Dendritic cell treated with granulocyte-macrophage colony-stimulating factor and Interleukin-4, amounts not matched to agents 40 ng/mL and 50 ng/mL, for 4 days (primary cell): ENCODE measurements around the gene LIPM.
"Not testable (repeated sequence)": the region's sequence is repeated elsewhere in the genome, so short reads cannot be mapped to it uniquely, and the experiment has no call there.

Source experiments
- H3K27ac Mint-ChIP-seq: one replicate; pipeline ENCODE4 v1.8.0; 2022; ENCODE audit warnings: mild to moderate bottlenecking, mixed read lengths
- H3K27me3 Mint-ChIP-seq: one replicate; pipeline ENCODE4 v1.8.0; 2022; ENCODE audit warnings: mild to moderate bottlenecking, mixed read lengths
- H3K36me3 Mint-ChIP-seq: one replicate; pipeline ENCODE4 v1.8.0; 2022; ENCODE audit warnings: low read depth, mixed read lengths
- H3K4me1 Mint-ChIP-seq: one replicate; pipeline ENCODE4 v1.8.0; 2022; ENCODE audit warnings: low read depth, mixed read lengths
- H3K4me3 Mint-ChIP-seq: one replicate; pipeline ENCODE4 v1.8.0; 2022; ENCODE audit warnings: mild to moderate bottlenecking, moderate library complexity, mixed read lengths
- H3K9me3 Mint-ChIP-seq: one replicate; pipeline ENCODE4 v1.8.0; 2022; ENCODE audit warnings: mixed read lengths
- intact Hi-C: fragments of 100-400 bp; cut with micrococcal nuclease; formaldehyde crosslinking; loops from one replicate; pipeline ENCODE4 v1.15.0; 2022

LIPM gene

GRCh38 chr10:88813200-88813599 is 10.7 kb downstream of the LIPM start:
- Mint-ChIP-seq H3K9me3 (no peaks in the 10 kb centered on the region), H3K27ac (no peak overlapping the region), H3K27me3 (peaks cover 5% of the 10 kb centered on the region), H3K36me3 (no peaks in the 10 kb centered on the region), H3K4me1 (peaks cover 5% of the 10 kb centered on the region), H3K4me3 (no peak overlapping the region)
- intact Hi-C loops: no loop called here

GRCh38 chr10:88819290-88819689 is 16.8 kb downstream of the LIPM start:
- Mint-ChIP-seq H3K27ac (no peak overlapping the region), H3K4me1 (no peaks in the 10 kb centered on the region), H3K4me3 (no peak overlapping the region), H3K9me3 (no peaks in the 10 kb centered on the region), H3K36me3 (no peaks in the 10 kb centered on the region), H3K27me3 (no peaks in the 10 kb centered on the region)
- intact Hi-C loops: no loop called here

- H3K4me1 Mint-ChIP-seq: no peaks in the 10 kb centered on the region
- intact Hi-C loops: no loop called here
- no peaks in the 10 kb centered on the region for H3K36me3 Mint-ChIP-seq
- H3K4me3 Mint-ChIP-seq: no peak overlapping the region
- no peak overlapping the region for H3K27ac Mint-ChIP-seq
- no peaks in the 10 kb centered on the region for H3K27me3 Mint-ChIP-seq
- no peaks in the 10 kb centered on the region for H3K9me3 Mint-ChIP-seq
These were observed 18.3 kb downstream of the LIPM start for GRCh38 chr10:88820748-88821401.

- no peaks in the 10 kb centered on the region for H3K27me3 Mint-ChIP-seq
- H3K9me3 Mint-ChIP-seq: no peaks in the 10 kb centered on the region
- H3K27ac Mint-ChIP-seq: no peak overlapping the region
- intact Hi-C loops: no loop called here
- H3K4me3 Mint-ChIP-seq: no peak overlapping the region
- no peaks in the 10 kb centered on the region for H3K36me3 Mint-ChIP-seq
- H3K4me1 Mint-ChIP-seq: no peaks in the 10 kb centered on the region
These were observed 23.9 kb downstream of the LIPM start for GRCh38 chr10:88826388-88826787.

GRCh38 chr10:88827671-88828070 is 25.1 kb downstream of the LIPM start:
- Mint-ChIP-seq H3K4me3 (no peak overlapping the region), H3K36me3 (no peaks in the 10 kb centered on the region), H3K9me3 (no peaks in the 10 kb centered on the region), H3K4me1 (peaks cover 2% of the 10 kb centered on the region), H3K27ac (no peak overlapping the region), H3K27me3 (no peaks in the 10 kb centered on the region)
- intact Hi-C loops: no loop called here

GRCh38 chr10:88828310-88828709 is 25.8 kb downstream of the LIPM start:
- Mint-ChIP-seq H3K4me1 (peaks cover 9% of the 10 kb centered on the region), H3K27ac (no peak overlapping the region), H3K9me3 (no peaks in the 10 kb centered on the region), H3K27me3 (no peaks in the 10 kb centered on the region), H3K4me3 (no peak overlapping the region), H3K36me3 (no peaks in the 10 kb centered on the region)
- intact Hi-C loops: no loop called here

- Mint-ChIP-seq H3K4me1 (peaks cover 14% of the 10 kb centered on the region), H3K9me3 (no peaks in the 10 kb centered on the region), H3K27ac (no peak overlapping the region), H3K36me3 (no peaks in the 10 kb centered on the region), H3K4me3 (no peak overlapping the region), H3K27me3 (no peaks in the 10 kb centered on the region)
- intact Hi-C loops: loop anchor here (5.0 kb wide), 1 partner anchor 387 kb away; no protein-coding TSS in a partner anchor
These were observed 28.2 kb downstream of the LIPM start for GRCh38 chr10:88830643-88831268.

GRCh38 chr10:88831709-88832108 is 29.2 kb downstream of the LIPM start:
- H3K36me3 Mint-ChIP-seq: no peaks in the 10 kb centered on the region
- intact Hi-C loops: loop anchor here (5.0 kb wide), 1 partner anchor 386 kb away; no protein-coding TSS in a partner anchor
- no peak overlapping the region for H3K4me3 Mint-ChIP-seq
- peaks cover 14% of the 10 kb centered on the region for H3K4me1 Mint-ChIP-seq
- H3K27ac Mint-ChIP-seq: no peak overlapping the region
- no peaks in the 10 kb centered on the region for H3K27me3 Mint-ChIP-seq
- H3K9me3 Mint-ChIP-seq: no peaks in the 10 kb centered on the region

- no peak overlapping the region for H3K4me3 Mint-ChIP-seq
- intact Hi-C loops: loop anchor here (5.0 kb wide), 1 partner anchor 385 kb away; no protein-coding TSS in a partner anchor
- H3K9me3 Mint-ChIP-seq: no peaks in the 10 kb centered on the region
- H3K4me1 Mint-ChIP-seq: peaks cover 14% of the 10 kb centered on the region
- no peak overlapping the region for H3K27ac Mint-ChIP-seq
- H3K36me3 Mint-ChIP-seq: no peaks in the 10 kb centered on the region
- no peaks in the 10 kb centered on the region for H3K27me3 Mint-ChIP-seq
These were observed 29.8 kb downstream of the LIPM start for GRCh38 chr10:88832376-88832775.

GRCh38 chr10:88833156-88833555 is 30.6 kb downstream of the LIPM start:
- intact Hi-C loops: loop anchor here (5.0 kb wide), 1 partner anchor 384 kb away; no protein-coding TSS in a partner anchor
- no peaks in the 10 kb centered on the region for H3K27me3 Mint-ChIP-seq
- H3K4me1 Mint-ChIP-seq: peaks cover 14% of the 10 kb centered on the region
- H3K27ac Mint-ChIP-seq: no peak overlapping the region
- no peaks in the 10 kb centered on the region for H3K9me3 Mint-ChIP-seq
- no peaks in the 10 kb centered on the region for H3K36me3 Mint-ChIP-seq
- no peak overlapping the region for H3K4me3 Mint-ChIP-seq

- H3K4me3 Mint-ChIP-seq: no peak overlapping the region
- no peaks in the 10 kb centered on the region for H3K9me3 Mint-ChIP-seq
- peaks cover 14% of the 10 kb centered on the region for H3K4me1 Mint-ChIP-seq
- intact Hi-C loops: loop anchor here (5.0 kb wide), 1 partner anchor 384 kb away; no protein-coding TSS in a partner anchor
- no peak overlapping the region for H3K27ac Mint-ChIP-seq
- H3K27me3 Mint-ChIP-seq: no peaks in the 10 kb centered on the region
- no peaks in the 10 kb centered on the region for H3K36me3 Mint-ChIP-seq
These were observed 31.2 kb downstream of the LIPM start for GRCh38 chr10:88833723-88834122.

- Mint-ChIP-seq H3K36me3 (no peaks in the 10 kb centered on the region), H3K9me3 (no peaks in the 10 kb centered on the region), H3K4me3 (no peak overlapping the region), H3K27me3 (no peaks in the 10 kb centered on the region), H3K27ac (no peak overlapping the region), H3K4me1 (peaks cover 14% of the 10 kb centered on the region)
- intact Hi-C loops: loop anchor here (1.0 to 5.0 kb wide), 3 partner anchors 30 to 162 kb away; no protein-coding TSS in a partner anchor
These were observed 32.8 kb downstream of the LIPM start for GRCh38 chr10:88835096-88835909.

GRCh38 chr10:88835910-88836221 is 33.3 kb downstream of the LIPM start:
- H3K27ac Mint-ChIP-seq: no peak overlapping the region
- no peaks in the 10 kb centered on the region for H3K9me3 Mint-ChIP-seq
- no peak overlapping the region for H3K4me3 Mint-ChIP-seq
- H3K36me3 Mint-ChIP-seq: no peaks in the 10 kb centered on the region
- no peaks in the 10 kb centered on the region for H3K27me3 Mint-ChIP-seq
- H3K4me1 Mint-ChIP-seq: peaks cover 15% of the 10 kb centered on the region
- intact Hi-C loops: loop anchor here (1.0 to 5.0 kb wide), 3 partner anchors 29 to 161 kb away; no protein-coding TSS in a partner anchor

GRCh38 chr10:88837632-88838031 is 35.1 kb downstream of the LIPM start:
- not testable (repeated sequence) for H3K9me3 Mint-ChIP-seq, H3K36me3 Mint-ChIP-seq, H3K27ac Mint-ChIP-seq, H3K27me3 Mint-ChIP-seq, H3K4me3 Mint-ChIP-seq
- peaks cover 18% of the 10 kb centered on the region for H3K4me1 Mint-ChIP-seq
- intact Hi-C loops: loop anchor here (5.0 kb wide), 1 partner anchor 160 kb away; no protein-coding TSS in a partner anchor
